K562 (cell line): Measurements from ENCODE around the gene MAS1L.

Experiments used
- BRD9 ChIP-seq: fragments of 450-650 bp; IDR thresholded peaks from 2 replicates; pipeline ENCODE4 v1.6.1; 2018; ENCODE audit warnings: low read depth; ENCODE audit not compliant: partially characterized antibody
- ERF ChIP-seq: fragments of 450-650 bp; formaldehyde crosslinking; IDR thresholded peaks from 2 replicates; pipeline ENCODE4 v1.4.0; 2020; ENCODE audit warnings: mild to moderate bottlenecking, mixed read lengths
- KDM1A ChIP-seq, 2 experiments: fragments of 450-650 bp; IDR thresholded peaks; 2 replicates each; pipeline ENCODE4 v1.6.1; 2016; ENCODE audit warnings: mild to moderate bottlenecking in 2 of 2
- NCOR1 ChIP-seq: fragments of 450-650 bp; IDR thresholded peaks from 2 replicates; pipeline ENCODE4 v1.6.1; 2016; ENCODE audit warnings: mild to moderate bottlenecking, moderate library complexity
- POLR2A ChIP-seq: fragments of 450-650 bp; conservative IDR thresholded peaks from 2 replicates; pipeline ENCODE4 v1.6.1; 2016
- TSHZ1 ChIP-seq: fragments of 250-450 bp; sonication (Bioruptor Pico); IDR thresholded peaks from 2 replicates; pipeline ENCODE4 v1.4.0; 2020; ENCODE audit warnings: mild to moderate bottlenecking, moderate library complexity

- TF ChIP-seq NCOR1 (no peak), BRD9 (no peak), TSHZ1 (CRISPR knock-in tag) (no peak), POLR2A (no peak), ERF (CRISPR knock-in tag) (no peak), KDM1A (IDR thresholded peaks at IDR 0.05) (no peak)
These were observed 18.1 kb upstream of the MAS1L start for GRCh38 chr6:29505808-29506207.
